ENCODE data around the gene DIP2C.
"Not testable (repeated sequence)": the region's sequence is repeated elsewhere in the genome, so short reads cannot be mapped to it uniquely, and the experiment has no call there.

Gene DIP2C

DNA sequence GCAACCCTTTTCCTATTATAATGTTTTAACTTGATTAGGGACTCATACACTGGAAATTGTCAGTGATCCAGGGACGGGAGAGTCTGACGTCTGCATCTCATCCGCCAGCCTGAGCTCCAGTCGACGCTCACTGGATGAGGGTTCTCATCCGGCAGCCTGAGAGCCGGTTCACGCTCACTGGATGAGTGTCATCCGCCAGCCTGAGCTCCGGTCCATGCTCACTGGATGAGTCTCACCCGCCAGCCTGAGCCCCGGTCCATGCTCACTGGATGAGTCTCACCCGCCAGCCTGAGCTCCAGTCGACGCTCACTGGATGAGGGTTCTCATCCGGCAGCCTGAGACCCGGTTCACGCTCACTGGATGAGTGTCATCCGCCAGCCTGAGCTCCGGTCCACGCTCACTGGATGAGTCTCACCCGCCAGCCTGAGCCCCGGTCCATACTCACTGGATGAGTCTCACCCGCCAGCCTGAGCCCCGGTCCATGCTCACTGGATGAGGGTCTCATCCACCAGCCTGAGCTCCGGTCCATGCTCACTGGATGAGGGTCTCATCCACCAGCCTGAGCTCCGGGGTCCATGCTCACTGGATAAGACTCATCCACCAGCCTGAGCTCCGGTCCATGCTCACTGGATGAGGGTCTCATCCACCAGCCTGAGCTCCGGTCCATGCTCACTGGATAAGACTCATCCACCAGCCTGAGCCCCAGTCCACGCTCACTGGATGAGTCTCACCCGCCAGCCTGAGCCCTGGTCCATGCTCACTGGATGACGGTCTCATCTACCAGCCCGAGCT, 209.6 kb downstream of the DIP2C start:
- H3K27me3 ChIP-seq (ENCODE audit: insufficient read depth, low read length); H2AFZ ChIP-seq (ENCODE audit: low read depth, low read length); H3K4me1 ChIP-seq (ENCODE audit: insufficient read depth, low read length); H3K4me3 ChIP-seq (ENCODE audit: low read length): not testable (repeated sequence)
- H3K36me3 ChIP-seq (ENCODE audit: insufficient read depth, low read length), result peaks cover 38% of the 10 kb centered on the region
- peaks cover 17% of the 10 kb centered on the region for H3K9me3 ChIP-seq (ENCODE audit: low read length)

- Histone ChIP-seq H2AFZ (ENCODE audit: low read depth, low read length) (no peak overlapping the region), H3K4me3 (ENCODE audit: low read length) (no peak overlapping the region), H3K4me1 (ENCODE audit: insufficient read depth, low read length) (no peaks in the 10 kb centered on the region), H3K27me3 (ENCODE audit: insufficient read depth, low read length) (no peaks in the 10 kb centered on the region), H3K36me3 (ENCODE audit: insufficient read depth, low read length) (peaks cover 34% of the 10 kb centered on the region), H3K9me3 (ENCODE audit: low read length) (peaks cover 17% of the 10 kb centered on the region)
Observed at GRCh38 chr10:478471-479245, 210.8 kb downstream of the DIP2C start.

GRCh38 chr10:477620-478019, 211.8 kb downstream of the DIP2C start:
- H3K4me3 ChIP-seq (ENCODE audit: low read length), result no peak overlapping the region
- no peaks in the 10 kb centered on the region for H3K4me1 ChIP-seq (ENCODE audit: insufficient read depth, low read length)
- no peak overlapping the region for H2AFZ ChIP-seq (ENCODE audit: low read depth, low read length)
- H3K36me3 ChIP-seq (ENCODE audit: insufficient read depth, low read length), result peaks cover 40% of the 10 kb centered on the region
- peaks cover 17% of the 10 kb centered on the region for H3K9me3 ChIP-seq (ENCODE audit: low read length)
- H3K27me3 ChIP-seq (ENCODE audit: insufficient read depth, low read length), result no peaks in the 10 kb centered on the region

GRCh38 chr10:476455-476780, 213.1 kb downstream of the DIP2C start:
- peaks cover 17% of the 10 kb centered on the region for H3K9me3 ChIP-seq (ENCODE audit: low read length)
- no peak overlapping the region for H3K4me3 ChIP-seq (ENCODE audit: low read length)
- H3K36me3 ChIP-seq (ENCODE audit: insufficient read depth, low read length), result peaks cover 43% of the 10 kb centered on the region
- H3K4me1 ChIP-seq (ENCODE audit: insufficient read depth, low read length), result no peaks in the 10 kb centered on the region
- H2AFZ ChIP-seq (ENCODE audit: low read depth, low read length), result no peak overlapping the region
- H3K27me3 ChIP-seq (ENCODE audit: insufficient read depth, low read length), result no peaks in the 10 kb centered on the region

DNA sequence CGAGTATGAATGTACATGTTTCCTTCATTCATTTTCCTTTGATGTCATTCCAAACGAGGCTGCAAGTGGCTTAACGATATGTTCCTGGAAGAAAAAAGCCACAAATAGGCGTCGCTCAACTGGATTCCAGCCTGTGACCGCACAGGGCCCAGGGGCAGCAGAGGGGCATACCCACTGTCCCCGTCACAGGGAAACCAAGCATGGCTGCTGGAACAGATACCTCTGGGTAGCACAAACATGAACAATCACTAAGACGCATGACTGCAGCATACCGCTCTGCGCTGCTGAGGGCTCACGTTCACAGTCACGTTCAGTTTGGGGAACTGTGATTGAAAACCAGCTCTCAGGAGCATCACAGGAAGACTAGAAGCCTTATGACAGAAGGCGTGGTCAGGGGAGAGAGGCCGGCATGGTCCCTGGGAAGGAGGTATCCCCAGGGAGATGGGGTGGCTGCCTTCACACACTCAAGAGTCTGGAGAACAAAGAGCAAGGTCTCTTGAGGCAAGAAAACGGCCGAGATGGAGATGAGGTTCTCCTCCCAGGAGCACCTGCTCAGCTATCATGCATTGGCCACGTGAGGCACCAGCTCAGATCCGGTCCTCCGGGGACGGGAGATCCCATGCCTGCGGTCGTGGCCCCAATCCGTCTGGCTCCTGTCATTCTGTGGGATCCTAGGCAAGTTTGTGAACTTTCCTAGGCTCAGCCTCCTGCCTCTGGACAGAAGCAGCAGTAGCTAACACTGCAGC, 213.6 kb downstream of the DIP2C start:
- Histone ChIP-seq H3K4me1 (ENCODE audit: insufficient read depth, low read length) (no peaks in the 10 kb centered on the region), H3K27me3 (ENCODE audit: insufficient read depth, low read length) (no peaks in the 10 kb centered on the region), H3K4me3 (ENCODE audit: low read length) (no peak overlapping the region), H3K36me3 (ENCODE audit: insufficient read depth, low read length) (peaks cover 46% of the 10 kb centered on the region), H2AFZ (ENCODE audit: low read depth, low read length) (no peak overlapping the region), H3K9me3 (ENCODE audit: low read length) (peaks cover 19% of the 10 kb centered on the region)

DNA sequence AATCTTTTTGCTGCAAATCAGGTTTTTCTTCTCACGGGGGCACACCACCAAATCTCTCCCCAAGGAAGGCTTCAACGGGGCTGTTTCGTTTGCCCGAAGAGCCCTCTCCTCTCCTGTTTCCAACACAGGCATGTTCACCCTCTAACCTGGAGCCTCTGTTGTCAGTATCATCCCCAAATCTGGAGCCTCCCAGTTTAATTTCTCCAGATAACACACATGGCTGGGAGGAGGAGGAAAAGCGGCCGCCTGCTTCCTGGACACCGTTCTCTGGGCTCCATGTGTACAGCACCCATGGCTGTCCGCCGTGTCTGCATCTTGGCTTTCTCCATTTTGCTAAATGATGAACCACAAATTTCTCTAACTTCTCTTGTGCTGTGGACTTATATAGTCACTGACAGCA, 214.5 kb downstream of the DIP2C start:
- Histone ChIP-seq H3K27me3 (ENCODE audit: insufficient read depth, low read length) (no peaks in the 10 kb centered on the region), H3K36me3 (ENCODE audit: insufficient read depth, low read length) (peaks cover 53% of the 10 kb centered on the region), H3K9me3 (ENCODE audit: low read length) (peaks cover 18% of the 10 kb centered on the region), H3K4me1 (ENCODE audit: insufficient read depth, low read length) (no peaks in the 10 kb centered on the region), H2AFZ (ENCODE audit: low read depth, low read length) (no peak overlapping the region), H3K4me3 (ENCODE audit: low read length) (no peak overlapping the region)

GRCh38 chr10:474406-474805, 215.1 kb downstream of the DIP2C start:
- H2AFZ ChIP-seq (ENCODE audit: low read depth, low read length), result no peak overlapping the region
- peaks cover 58% of the 10 kb centered on the region for H3K36me3 ChIP-seq (ENCODE audit: insufficient read depth, low read length)
- H3K4me3 ChIP-seq (ENCODE audit: low read length), result no peak overlapping the region
- H3K9me3 ChIP-seq (ENCODE audit: low read length), result peaks cover 18% of the 10 kb centered on the region
- no peaks in the 10 kb centered on the region for H3K27me3 ChIP-seq (ENCODE audit: insufficient read depth, low read length)
- no peaks in the 10 kb centered on the region for H3K4me1 ChIP-seq (ENCODE audit: insufficient read depth, low read length)

DNA sequence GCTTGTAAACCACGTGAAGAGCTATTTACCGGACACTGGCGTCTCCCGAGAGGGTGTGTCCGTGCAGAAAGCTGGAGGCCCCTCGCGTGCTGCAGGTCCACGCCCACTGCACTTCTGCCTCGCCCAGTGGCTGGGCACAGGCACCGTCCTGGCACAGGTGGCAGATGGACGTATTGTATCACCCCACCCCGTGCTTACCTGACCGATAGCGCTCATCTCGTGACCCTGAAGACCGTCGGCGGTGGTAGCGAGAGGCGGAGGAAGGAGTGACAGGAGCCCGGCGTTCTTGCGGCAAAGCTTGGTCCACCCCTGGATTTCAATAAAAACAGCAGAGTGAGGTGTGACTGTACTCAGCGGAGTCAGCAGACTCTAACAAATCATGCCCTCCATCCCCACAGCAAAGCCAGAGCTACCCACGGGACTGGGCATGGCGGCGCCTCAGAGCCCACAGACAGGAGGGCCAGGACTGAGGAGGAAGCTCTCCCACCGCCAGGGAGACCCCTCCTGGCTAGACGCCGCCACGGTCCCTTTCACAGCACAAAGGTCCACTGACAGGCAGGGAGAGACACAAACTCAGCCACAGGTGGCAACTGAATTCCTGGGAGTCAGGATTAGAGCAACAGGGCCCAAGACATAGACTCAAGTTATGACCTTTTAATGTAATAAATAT, 217.1 kb downstream of the DIP2C start:
- Histone ChIP-seq H3K36me3 (ENCODE audit: insufficient read depth, low read length) (peaks cover 64% of the 10 kb centered on the region), H3K9me3 (ENCODE audit: low read length) (peaks cover 18% of the 10 kb centered on the region), H3K4me3 (ENCODE audit: low read length) (no peak overlapping the region), H3K27me3 (ENCODE audit: insufficient read depth, low read length) (no peaks in the 10 kb centered on the region), H3K4me1 (ENCODE audit: insufficient read depth, low read length) (no peaks in the 10 kb centered on the region), H2AFZ (ENCODE audit: low read depth, low read length) (no peak overlapping the region)

GRCh38 chr10:470339-471003, 219.0 kb downstream of the DIP2C start:
- Histone ChIP-seq H3K27me3 (ENCODE audit: insufficient read depth, low read length) (no peaks in the 10 kb centered on the region), H3K36me3 (ENCODE audit: insufficient read depth, low read length) (peaks cover 54% of the 10 kb centered on the region), H3K4me1 (ENCODE audit: insufficient read depth, low read length) (no peaks in the 10 kb centered on the region), H2AFZ (ENCODE audit: low read depth, low read length) (no peak overlapping the region), H3K9me3 (ENCODE audit: low read length) (peaks cover 11% of the 10 kb centered on the region), H3K4me3 (ENCODE audit: low read length) (no peak overlapping the region)

DNA sequence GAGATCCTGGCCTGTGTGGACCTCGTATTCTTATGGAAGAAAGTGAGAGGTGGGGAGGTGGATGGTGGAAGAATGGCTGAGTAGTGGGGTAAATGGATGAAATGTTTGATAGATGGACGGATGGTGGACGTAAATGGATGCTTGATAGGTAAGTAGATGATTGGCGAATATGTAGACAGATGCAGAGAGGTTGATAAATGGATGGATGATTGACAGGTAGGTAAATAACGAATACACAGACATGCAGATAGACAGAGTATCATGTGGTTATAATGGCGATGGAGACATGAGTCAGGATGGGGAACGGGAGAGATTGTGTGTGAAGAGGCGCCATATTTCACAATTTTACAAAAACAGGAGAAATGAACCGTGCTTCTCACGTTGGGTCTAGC, 219.5 kb downstream of the DIP2C start:
- H2AFZ ChIP-seq (ENCODE audit: low read depth, low read length), result no peak overlapping the region
- H3K36me3 ChIP-seq (ENCODE audit: insufficient read depth, low read length), result peaks cover 49% of the 10 kb centered on the region
- no peaks in the 10 kb centered on the region for H3K4me1 ChIP-seq (ENCODE audit: insufficient read depth, low read length)
- no peak overlapping the region for H3K4me3 ChIP-seq (ENCODE audit: low read length)
- peaks cover 8% of the 10 kb centered on the region for H3K9me3 ChIP-seq (ENCODE audit: low read length)
- no peaks in the 10 kb centered on the region for H3K27me3 ChIP-seq (ENCODE audit: insufficient read depth, low read length)

- peaks cover 6% of the 10 kb centered on the region for H3K36me3 ChIP-seq (ENCODE audit: insufficient read depth, low read length)
- no peak overlapping the region for H2AFZ ChIP-seq (ENCODE audit: low read depth, low read length)
- peaks cover 6% of the 10 kb centered on the region for H3K9me3 ChIP-seq (ENCODE audit: low read length)
- no peaks in the 10 kb centered on the region for H3K4me1 ChIP-seq (ENCODE audit: insufficient read depth, low read length)
- no peak overlapping the region for H3K4me3 ChIP-seq (ENCODE audit: low read length)
- no peaks in the 10 kb centered on the region for H3K27me3 ChIP-seq (ENCODE audit: insufficient read depth, low read length)
Observed at GRCh38 chr10:459743-460142, 229.7 kb downstream of the DIP2C start.

- peaks cover 6% of the 10 kb centered on the region for H3K36me3 ChIP-seq (ENCODE audit: insufficient read depth, low read length)
- no peaks in the 10 kb centered on the region for H3K27me3 ChIP-seq (ENCODE audit: insufficient read depth, low read length)
- no peak overlapping the region for H2AFZ ChIP-seq (ENCODE audit: low read depth, low read length)
- H3K9me3 ChIP-seq (ENCODE audit: low read length), result peaks cover 6% of the 10 kb centered on the region
- H3K4me1 ChIP-seq (ENCODE audit: insufficient read depth, low read length), result peaks cover 6% of the 10 kb centered on the region
- H3K4me3 ChIP-seq (ENCODE audit: low read length), result no peak overlapping the region
Observed at GRCh38 chr10:458421-458851, 231.0 kb downstream of the DIP2C start.
